ENCODE measurements around the gene KDELR1. TPM values are rescaled to one million over a fixed set of nuclear protein-coding genes. Genes with fewer than 3 reads are reported as not detected.
"Not testable (repeated sequence)": the region's sequence is repeated elsewhere in the genome, so short reads cannot be mapped to it uniquely, and the experiment has no call there.

Gene KDELR1
- total and polyA plus RNA-seq, 4 donors = 60.7 to 128 (median 108) TPM

DNA sequence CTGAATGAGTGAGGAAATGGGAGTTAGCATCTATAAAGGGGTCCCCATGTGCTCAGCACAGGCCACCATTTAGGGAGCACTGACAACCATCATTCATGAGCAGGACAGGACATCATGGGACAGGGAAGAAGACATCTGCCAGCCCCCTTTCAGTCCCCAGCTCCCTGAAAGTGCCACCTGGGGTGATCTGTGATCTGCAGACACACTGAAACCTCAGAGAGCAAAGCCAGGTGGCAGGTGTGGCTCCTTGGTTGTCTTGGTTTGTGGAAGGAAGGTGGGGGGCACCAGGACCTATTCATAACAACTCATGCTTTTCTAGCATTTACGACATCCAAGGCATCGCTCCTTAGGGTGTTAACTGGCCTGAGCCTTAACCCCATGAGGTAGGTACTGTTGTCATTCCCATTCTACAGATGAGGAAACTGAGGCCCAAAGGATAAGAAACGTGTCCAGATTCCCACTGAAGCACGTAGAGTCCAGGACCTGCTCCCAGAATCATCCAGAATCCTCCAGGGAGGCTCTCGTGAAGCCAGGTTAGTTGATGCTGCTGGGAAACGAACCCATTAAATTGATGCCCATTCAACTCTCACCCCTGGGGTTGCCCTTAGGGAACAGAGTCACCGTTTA is 5.8 kb downstream of the KDELR1 start:
- Histone ChIP-seq H3K27me3 (ENCODE audit: control insufficient read depth in 1 of 2, insufficient read depth in 2 of 2, low read length in 1 of 2) (no peaks in the 10 kb centered on the region), H3K36me3 (ENCODE audit: control insufficient read depth in 1 of 2, insufficient read depth in 2 of 2, low read length in 1 of 2) (peaks cover 0 to 10% of the 10 kb centered on the region in 2 donors), H3K4me1 (ENCODE audit: control insufficient read depth in 1 of 2, insufficient read depth in 2 of 2, low read length in 2 of 2) (no peaks in the 10 kb centered on the region), H3K9me3 (ENCODE audit: control insufficient read depth, low read length) (no peaks in the 10 kb centered on the region), H3K4me3 (ENCODE audit: low read length in 2 of 2) (no peak overlapping the region), H3K27ac (ENCODE audit: low read depth in 1 of 2, low read length in 2 of 2) (no peak overlapping the region)
- no peak for DNase-seq
- WGBS, 2 donors = 88 to 92% methylated on average over 7 of the region's 7 CpGs
- intact Hi-C loops (cut with DNase I) = no loop called here
- ATAC-seq (ENCODE audit: low FRiP score) = no peak

DNA sequence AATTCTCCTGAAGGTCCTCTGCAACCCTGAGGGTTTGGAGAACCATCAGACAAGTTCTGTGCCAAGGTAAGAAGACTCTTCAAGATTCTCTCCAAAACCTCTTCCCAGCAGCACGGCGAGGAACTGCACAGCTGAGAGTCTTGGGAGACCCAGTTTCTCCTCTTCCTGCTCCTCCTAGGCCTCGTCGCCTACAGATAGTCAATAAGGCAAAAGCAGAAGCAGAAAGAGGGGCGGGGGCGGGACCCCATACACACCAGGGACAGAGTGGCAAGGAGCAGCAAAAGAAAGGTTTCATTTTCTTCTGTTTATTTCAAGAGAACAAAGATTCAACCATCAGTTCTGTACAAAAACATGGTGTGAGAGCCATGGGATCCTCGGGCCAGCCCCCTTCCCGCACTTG is 9.1 kb downstream of the KDELR1 start:
- 94 to 95% methylated on average over 8 of the region's 8 CpGs for WGBS, 2 donors
- no peak for DNase-seq
- H3K27ac ChIP-seq (ENCODE audit: low read depth in 1 of 2, low read length in 2 of 2) = no peak overlapping the region
- no peaks in the 10 kb centered on the region for H3K9me3 ChIP-seq (ENCODE audit: control insufficient read depth, low read length)
- no peak overlapping the region for H3K4me3 ChIP-seq (ENCODE audit: low read length in 2 of 2)
- H3K36me3 ChIP-seq (ENCODE audit: control insufficient read depth in 1 of 2, insufficient read depth in 2 of 2, low read length in 1 of 2) = peaks cover 0 to 10% of the 10 kb centered on the region in 2 donors
- H3K27me3 ChIP-seq (ENCODE audit: control insufficient read depth in 1 of 2, insufficient read depth in 2 of 2, low read length in 1 of 2) = no peaks in the 10 kb centered on the region
- no peaks in the 10 kb centered on the region for H3K4me1 ChIP-seq (ENCODE audit: control insufficient read depth in 1 of 2, insufficient read depth in 2 of 2, low read length in 2 of 2)
- no peak for ATAC-seq (ENCODE audit: low FRiP score)
- intact Hi-C loops (cut with DNase I) = no loop called here

DNA sequence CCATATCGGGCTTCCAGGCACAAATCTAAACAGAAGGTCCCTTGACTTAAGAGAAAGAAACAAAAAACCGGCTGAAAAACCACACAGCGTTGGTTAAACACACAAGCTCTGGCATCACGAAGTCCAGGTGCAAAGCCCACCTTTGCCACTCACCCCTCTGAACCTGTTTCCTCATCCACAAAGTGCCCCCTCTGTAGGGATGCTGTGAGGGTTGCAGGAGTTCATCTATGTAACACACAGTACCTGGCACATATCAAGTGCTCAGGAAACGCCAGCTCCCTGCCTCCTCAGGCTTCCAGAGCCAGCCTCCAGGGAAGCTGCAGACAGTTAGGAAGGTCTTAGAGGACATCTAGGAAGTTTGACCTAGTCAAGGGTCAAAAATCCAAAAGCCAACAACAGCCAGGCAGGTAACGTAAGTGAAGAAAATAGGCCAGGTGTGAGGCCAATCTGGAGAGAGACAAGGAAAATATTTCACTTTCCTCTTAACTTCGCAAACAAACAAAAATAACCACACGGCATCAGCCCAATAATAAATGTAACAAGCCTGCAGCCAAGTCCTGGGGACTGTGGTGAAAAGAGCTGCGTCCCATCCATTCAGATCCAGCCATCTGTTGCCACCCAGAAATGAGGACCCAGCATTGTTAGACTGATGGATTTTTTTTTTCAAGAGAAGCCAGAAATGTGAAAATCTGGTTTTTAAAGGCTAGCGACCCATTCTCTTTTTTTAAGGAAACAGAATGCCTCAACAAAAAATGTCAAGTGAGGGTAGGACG is 10.0 kb downstream of the KDELR1 start:
- Histone ChIP-seq H3K27ac (ENCODE audit: low read depth in 1 of 2, low read length in 2 of 2) (no peak overlapping the region), H3K27me3 (ENCODE audit: control insufficient read depth in 1 of 2, insufficient read depth in 2 of 2, low read length in 1 of 2) (no peaks in the 10 kb centered on the region), H3K9me3 (ENCODE audit: control insufficient read depth, low read length) (no peaks in the 10 kb centered on the region), H3K4me1 (ENCODE audit: control insufficient read depth in 1 of 2, insufficient read depth in 2 of 2, low read length in 2 of 2) (no peaks in the 10 kb centered on the region), H3K36me3 (ENCODE audit: control insufficient read depth in 1 of 2, insufficient read depth in 2 of 2, low read length in 1 of 2) (peaks cover 0 to 10% of the 10 kb centered on the region in 2 donors), H3K4me3 (ENCODE audit: low read length in 2 of 2) (no peak overlapping the region)
- no peak for ATAC-seq (ENCODE audit: low FRiP score)
- intact Hi-C loops (cut with DNase I) = no loop called here
- 79 to 80% methylated on average over 11 of the region's 11 CpGs for WGBS, 2 donors
- DNase-seq = no peak

DNA sequence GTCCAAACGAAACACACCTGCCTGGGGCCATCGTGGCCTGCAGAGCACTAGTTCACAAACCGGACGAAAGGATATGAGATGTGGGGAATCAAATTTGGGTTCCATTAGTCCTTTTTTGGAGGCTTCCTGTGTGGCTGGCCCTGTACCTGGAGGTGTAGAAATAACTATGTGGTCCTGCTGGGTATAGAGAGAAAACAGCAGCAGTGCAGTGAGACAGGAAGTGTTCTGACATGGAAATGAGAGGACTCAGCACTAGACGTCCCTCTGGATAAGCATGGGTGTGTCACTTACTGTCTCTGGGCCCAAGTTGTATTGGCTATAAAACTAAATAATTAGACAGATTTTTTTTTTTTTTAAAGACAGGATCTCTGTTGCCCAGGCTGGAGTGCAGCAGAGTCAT is 12.3 kb downstream of the KDELR1 start:
- DNase-seq = no peak
- H3K9me3 ChIP-seq (ENCODE audit: control insufficient read depth, low read length) = no peaks in the 10 kb centered on the region
- no peak for ATAC-seq (ENCODE audit: low FRiP score)
- peaks cover 0 to 3% of the 10 kb centered on the region in 2 donors for H3K36me3 ChIP-seq (ENCODE audit: control insufficient read depth in 1 of 2, insufficient read depth in 2 of 2, low read length in 1 of 2)
- intact Hi-C loops (cut with DNase I) = no loop called here
- WGBS, 2 donors = 76 to 82% methylated on average over 5 of the region's 5 CpGs
- no peak overlapping the region for H3K27ac ChIP-seq (ENCODE audit: low read depth in 1 of 2, low read length in 2 of 2)
- no peaks in the 10 kb centered on the region for H3K4me1 ChIP-seq (ENCODE audit: control insufficient read depth in 1 of 2, insufficient read depth in 2 of 2, low read length in 2 of 2)
- no peak overlapping the region for H3K4me3 ChIP-seq (ENCODE audit: low read length in 2 of 2)
- no peaks in the 10 kb centered on the region for H3K27me3 ChIP-seq (ENCODE audit: control insufficient read depth in 1 of 2, insufficient read depth in 2 of 2, low read length in 1 of 2)

DNA sequence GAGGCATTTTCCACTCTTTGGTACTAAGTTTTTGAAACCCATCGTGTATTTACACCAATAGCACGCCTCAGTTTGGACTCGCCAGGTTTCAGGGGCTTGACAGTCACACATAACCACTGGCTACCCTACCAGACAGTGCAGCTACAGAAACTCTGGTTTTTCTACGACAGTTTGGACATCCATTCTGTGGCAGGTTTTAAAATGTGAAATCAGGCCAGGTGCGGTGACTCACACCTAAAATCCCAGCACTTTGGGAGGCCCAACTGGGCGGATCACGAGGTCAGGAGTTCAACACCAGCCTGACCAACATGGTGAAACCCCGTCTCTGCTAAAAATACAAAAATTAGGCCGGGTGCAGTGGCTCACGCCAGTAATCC is 13.2 kb downstream of the KDELR1 start:
- H3K27me3 ChIP-seq (ENCODE audit: control insufficient read depth in 1 of 2, insufficient read depth in 2 of 2, low read length in 1 of 2) = no peaks in the 10 kb centered on the region
- ATAC-seq (ENCODE audit: low FRiP score) (no peak), DNase-seq (no peak)
- intact Hi-C loops (cut with DNase I) = no loop called here
- H3K4me3 ChIP-seq (ENCODE audit: low read length in 2 of 2) = no peak overlapping the region
- H3K4me1 ChIP-seq (ENCODE audit: control insufficient read depth in 1 of 2, insufficient read depth in 2 of 2, low read length in 2 of 2) = no peaks in the 10 kb centered on the region
- no peak overlapping the region for H3K27ac ChIP-seq (ENCODE audit: low read depth in 1 of 2, low read length in 2 of 2)
- 92 to 93% methylated on average over 10 of the region's 10 CpGs for WGBS, 2 donors
- no peaks in the 10 kb centered on the region for H3K9me3 ChIP-seq (ENCODE audit: control insufficient read depth, low read length)
- H3K36me3 ChIP-seq (ENCODE audit: control insufficient read depth in 1 of 2, insufficient read depth in 2 of 2, low read length in 1 of 2) = no peaks in the 10 kb centered on the region

DNA sequence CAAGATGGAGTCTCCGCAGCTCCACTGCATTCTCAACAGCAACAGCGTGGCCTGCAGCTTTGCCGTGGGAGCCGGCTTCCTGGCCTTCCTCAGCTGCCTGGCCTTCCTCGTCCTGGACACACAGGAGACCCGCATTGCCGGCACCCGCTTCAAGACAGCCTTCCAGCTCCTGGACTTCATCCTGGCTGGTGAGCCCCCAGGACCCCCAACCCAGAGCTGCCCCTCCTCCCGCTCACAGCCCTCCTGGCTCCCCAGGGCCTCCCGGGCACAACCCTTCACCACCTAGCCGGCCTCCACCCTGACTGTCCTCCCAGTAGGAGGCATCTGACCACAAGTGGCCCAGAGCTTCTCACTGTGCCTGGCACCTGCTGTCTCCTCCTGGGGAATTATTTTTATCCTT is 17.8 kb downstream of the KDELR1 start:
- H3K4me3 ChIP-seq (ENCODE audit: low read length in 2 of 2) = no peak overlapping the region
- H3K27ac ChIP-seq (ENCODE audit: low read depth in 1 of 2, low read length in 2 of 2) = no peak overlapping the region
- no peak for DNase-seq
- H3K9me3 ChIP-seq (ENCODE audit: control insufficient read depth, low read length) = no peaks in the 10 kb centered on the region
- H3K36me3 ChIP-seq (ENCODE audit: control insufficient read depth in 1 of 2, insufficient read depth in 2 of 2, low read length in 1 of 2) = no peaks in the 10 kb centered on the region
- intact Hi-C loops (cut with DNase I) = no loop called here
- no peaks in the 10 kb centered on the region for H3K27me3 ChIP-seq (ENCODE audit: control insufficient read depth in 1 of 2, insufficient read depth in 2 of 2, low read length in 1 of 2)
- ATAC-seq (ENCODE audit: low FRiP score) = peak; percentile 33
- H3K4me1 ChIP-seq (ENCODE audit: control insufficient read depth in 1 of 2, insufficient read depth in 2 of 2, low read length in 2 of 2) = no peaks in the 10 kb centered on the region
- 91% methylated on average over 11 of the region's 11 CpGs for WGBS, 2 donors

DNA sequence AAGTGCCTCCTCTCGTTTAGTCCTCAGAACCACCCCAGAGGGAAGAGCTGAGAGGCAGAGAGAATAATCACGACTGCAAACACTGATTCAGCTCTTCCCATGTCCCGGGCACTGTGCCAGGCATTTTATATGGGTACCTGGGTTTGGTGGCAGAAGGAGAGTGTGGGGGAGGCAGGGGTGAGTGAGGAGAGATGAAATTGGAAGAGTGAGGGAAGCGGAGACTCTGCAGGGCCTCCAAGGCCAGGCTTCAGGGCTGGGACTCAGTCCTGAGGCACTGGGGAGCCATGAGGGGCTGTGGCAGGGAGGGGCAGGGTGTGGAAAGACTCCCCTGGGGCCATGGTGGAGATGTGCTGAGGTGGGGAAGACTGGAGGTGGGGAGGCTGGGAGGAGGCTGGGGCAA is 18.4 kb downstream of the KDELR1 start:
- Histone ChIP-seq H3K4me1 (ENCODE audit: control insufficient read depth in 1 of 2, insufficient read depth in 2 of 2, low read length in 2 of 2) (no peaks in the 10 kb centered on the region), H3K4me3 (ENCODE audit: low read length in 2 of 2) (no peak overlapping the region), H3K36me3 (ENCODE audit: control insufficient read depth in 1 of 2, insufficient read depth in 2 of 2, low read length in 1 of 2) (no peaks in the 10 kb centered on the region), H3K27ac (ENCODE audit: low read depth in 1 of 2, low read length in 2 of 2) (no peak overlapping the region), H3K27me3 (ENCODE audit: control insufficient read depth in 1 of 2, insufficient read depth in 2 of 2, low read length in 1 of 2) (no peaks in the 10 kb centered on the region), H3K9me3 (ENCODE audit: control insufficient read depth, low read length) (no peaks in the 10 kb centered on the region)
- 62 to 73% methylated on average over 4 of the region's 4 CpGs for WGBS, 2 donors
- intact Hi-C loops (cut with DNase I) = no loop called here
- DNase-seq (no peak), ATAC-seq (ENCODE audit: low FRiP score) (no peak)

DNA sequence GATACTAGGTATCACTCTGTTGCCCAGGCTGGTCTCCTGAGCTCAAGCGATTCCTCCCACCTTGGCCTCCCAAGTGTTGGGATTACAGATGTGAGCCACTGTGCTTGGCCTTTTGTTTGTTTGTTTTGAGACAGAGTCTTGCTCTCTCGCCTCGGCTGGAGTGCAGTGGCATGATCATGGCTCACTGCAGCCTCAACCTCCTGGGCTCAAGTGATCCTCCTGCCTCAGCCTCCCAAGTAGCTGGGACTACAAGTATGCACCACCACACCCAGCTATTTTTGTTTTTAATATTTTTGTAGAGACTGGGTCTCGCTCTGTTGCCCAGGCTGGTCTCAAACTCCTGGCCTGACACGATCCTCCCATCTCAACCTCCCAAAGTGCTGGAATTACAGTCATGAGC is 19.6 kb downstream of the KDELR1 start:
- H3K36me3 ChIP-seq (ENCODE audit: control insufficient read depth in 1 of 2, insufficient read depth in 2 of 2, low read length in 1 of 2); H3K4me3 ChIP-seq (ENCODE audit: low read length in 2 of 2); H3K27ac ChIP-seq (ENCODE audit: low read depth in 1 of 2, low read length in 2 of 2); H3K27me3 ChIP-seq (ENCODE audit: control insufficient read depth in 1 of 2, insufficient read depth in 2 of 2, low read length in 1 of 2); DNase-seq; H3K9me3 ChIP-seq (ENCODE audit: control insufficient read depth, low read length); ATAC-seq (ENCODE audit: low FRiP score); intact Hi-C loops (cut with DNase I); H3K4me1 ChIP-seq (ENCODE audit: control insufficient read depth in 1 of 2, insufficient read depth in 2 of 2, low read length in 2 of 2): not testable (repeated sequence)
- WGBS, 2 donors = 85 to 91% methylated on average over 5 of the region's 5 CpGs

DNA sequence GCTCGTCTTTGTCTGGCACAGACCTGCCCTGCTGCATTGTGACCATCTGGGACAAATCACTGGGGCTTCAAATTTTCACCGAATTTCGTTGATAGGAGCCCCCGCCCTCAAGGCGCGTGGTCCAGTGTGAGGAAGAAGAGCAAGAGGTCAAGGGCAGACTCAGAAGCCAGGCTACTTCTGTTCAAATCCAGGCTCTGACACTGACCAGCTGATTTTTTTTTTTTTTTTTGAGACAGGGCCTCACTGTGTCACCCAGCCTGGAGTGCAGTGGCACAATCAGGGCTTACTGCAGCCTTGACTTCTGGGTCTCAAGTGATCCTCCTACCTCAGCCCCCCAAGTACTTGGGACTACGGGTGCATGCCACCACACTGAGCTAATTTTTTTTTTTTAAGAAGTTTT is 20.0 kb downstream of the KDELR1 start:
- Histone ChIP-seq H3K4me1 (ENCODE audit: control insufficient read depth in 1 of 2, insufficient read depth in 2 of 2, low read length in 2 of 2) (no peaks in the 10 kb centered on the region), H3K4me3 (ENCODE audit: low read length in 2 of 2) (no peak overlapping the region), H3K27ac (ENCODE audit: low read depth in 1 of 2, low read length in 2 of 2) (no peak overlapping the region), H3K27me3 (ENCODE audit: control insufficient read depth in 1 of 2, insufficient read depth in 2 of 2, low read length in 1 of 2) (no peaks in the 10 kb centered on the region), H3K9me3 (ENCODE audit: control insufficient read depth, low read length) (no peaks in the 10 kb centered on the region), H3K36me3 (ENCODE audit: control insufficient read depth in 1 of 2, insufficient read depth in 2 of 2, low read length in 1 of 2) (no peaks in the 10 kb centered on the region)
- DNase-seq = no peak
- 74 to 80% methylated on average over 7 of the region's 7 CpGs for WGBS, 2 donors
- ATAC-seq (ENCODE audit: low FRiP score) = no peak
- intact Hi-C loops (cut with DNase I) = no loop called here
